H9 (cell line): ENCODE data around the gene CARS1. TPM values are rescaled to one million over a fixed set of nuclear protein-coding genes. Genes with fewer than 3 reads are reported as not detected.

Experiments
- DNase-seq: peaks from one replicate; pipeline ENCODE4 v3.0.0-alpha.2; 2017
- H2AFZ ChIP-seq: one replicate; pipeline ENCODE4 v1.6.1; 2013; ENCODE audit warnings: mild to moderate bottlenecking, low read length, control low read depth, moderate library complexity
- H2AK5ac ChIP-seq: 2 replicates; pipeline ENCODE4 v1.6.1; 2013; ENCODE audit warnings: low read length, control low read depth, mixed read lengths; ENCODE audit not compliant: insufficient read length
- H2BK120ac ChIP-seq: one replicate; pipeline ENCODE4 v1.6.1; 2013; ENCODE audit warnings: low read depth, mild to moderate bottlenecking, low read length, control low read depth, inconsistent platforms; ENCODE audit not compliant: poor library complexity, severe bottlenecking
- H2BK12ac ChIP-seq: 2 replicates; pipeline ENCODE4 v1.6.1; 2013; ENCODE audit warnings: low read length, control low read depth, mixed read lengths, low read depth; ENCODE audit not compliant: insufficient read length
- H2BK15ac ChIP-seq: 2 replicates; pipeline ENCODE4 v1.6.1; 2013; ENCODE audit warnings: low read depth, low read length, control low read depth
- H2BK20ac ChIP-seq: one replicate; pipeline ENCODE4 v1.6.1; 2013; ENCODE audit warnings: low read depth, mild to moderate bottlenecking, low read length, control low read depth, inconsistent platforms; ENCODE audit not compliant: poor library complexity, severe bottlenecking
- H2BK5ac ChIP-seq: 2 replicates; pipeline ENCODE4 v1.6.1; 2013; ENCODE audit warnings: low read length, control low read depth, mixed read lengths; ENCODE audit not compliant: insufficient read length
- H3K14ac ChIP-seq: 2 replicates; pipeline ENCODE4 v1.6.1; 2013; ENCODE audit warnings: low read length, control low read depth; ENCODE audit not compliant: insufficient read depth
- H3K18ac ChIP-seq: 2 replicates; pipeline ENCODE4 v1.6.1; 2013; ENCODE audit warnings: low read depth, mild to moderate bottlenecking, mixed read lengths, low read length, control low read depth; ENCODE audit not compliant: insufficient read length
- H3K23ac ChIP-seq: 2 replicates; pipeline ENCODE4 v1.6.1; 2013; ENCODE audit warnings: low read length, control low read depth, mixed read lengths, low read depth; ENCODE audit not compliant: insufficient read length
- H3K23me2 ChIP-seq: 2 replicates; pipeline ENCODE4 v1.6.1; 2013; ENCODE audit warnings: low read depth, mild to moderate bottlenecking, mixed read lengths, low read length, control low read depth; ENCODE audit not compliant: insufficient read length, poor library complexity, severe bottlenecking
- H3K27ac ChIP-seq: 2 replicates; pipeline ENCODE4 v1.5.1; 2013; ENCODE audit warnings: low read length, control low read depth, mixed read lengths, low read depth; ENCODE audit not compliant: insufficient read length
- H3K27me3 ChIP-seq: 2 replicates; pipeline ENCODE4 v1.6.1; 2013; ENCODE audit warnings: low read length, control low read depth, inconsistent platforms; ENCODE audit not compliant: insufficient read depth
- H3K4ac ChIP-seq: 2 replicates; pipeline ENCODE4 v1.6.1; 2013; ENCODE audit warnings: low read depth, mild to moderate bottlenecking, control low read depth, inconsistent platforms, low read length, moderate library complexity
- H3K4me1 ChIP-seq: 2 replicates; pipeline ENCODE4 v1.6.1; 2013; ENCODE audit warnings: low read length, control low read depth, inconsistent platforms; ENCODE audit not compliant: insufficient read depth
- H3K4me2 ChIP-seq: 2 replicates; pipeline ENCODE4 v1.6.1; 2013; ENCODE audit warnings: low read length, control low read depth, mixed read lengths; ENCODE audit not compliant: insufficient read length, insufficient read depth
- H3K56ac ChIP-seq: 2 replicates; pipeline ENCODE4 v1.6.1; 2013; ENCODE audit warnings: low read depth, mild to moderate bottlenecking, mixed read lengths, low read length, control low read depth; ENCODE audit not compliant: insufficient read length
- H3K79me1 ChIP-seq: 2 replicates; pipeline ENCODE4 v1.6.1; 2013; ENCODE audit warnings: low read depth, mild to moderate bottlenecking, moderate library complexity, low read length, control low read depth, inconsistent platforms; ENCODE audit not compliant: insufficient read depth, poor library complexity, severe bottlenecking
- H3K79me2 ChIP-seq: 2 replicates; pipeline ENCODE4 v1.6.1; 2013; ENCODE audit warnings: low read length, control low read depth, inconsistent platforms; ENCODE audit not compliant: insufficient read depth
- H3K9ac ChIP-seq: 2 replicates; pipeline ENCODE4 v1.6.1; 2013; ENCODE audit warnings: low read length, control low read depth, mixed read lengths; ENCODE audit not compliant: insufficient read length; ENCODE audit errors: extremely low read depth
- H3K9me3 ChIP-seq: one replicate; pipeline ENCODE4 v1.6.1; 2013; ENCODE audit warnings: low read depth, low read length, inconsistent platforms; ENCODE audit not compliant: control insufficient read depth
- H3T11ph ChIP-seq: one replicate; pipeline ENCODE4 v1.6.1; 2013; ENCODE audit warnings: mild to moderate bottlenecking, low read length, control low read depth, inconsistent platforms
- H4K20me1 ChIP-seq: one replicate; pipeline ENCODE4 v1.6.1; 2013; ENCODE audit not compliant: control insufficient read depth, insufficient read length, insufficient read depth
- H4K5ac ChIP-seq: 2 replicates; pipeline ENCODE4 v1.6.1; 2013; ENCODE audit warnings: low read depth, mild to moderate bottlenecking, mixed read lengths, low read length, control low read depth; ENCODE audit not compliant: insufficient read length
- H4K8ac ChIP-seq: replicated peaks from 2 replicates; pipeline ENCODE4 v1.6.1; 2013; ENCODE audit warnings: low read length, control low read depth, mixed read lengths, low read depth; ENCODE audit not compliant: insufficient read length
- H4K91ac ChIP-seq: 2 replicates; pipeline ENCODE4 v1.6.1; 2013; ENCODE audit warnings: low read depth, mild to moderate bottlenecking, moderate library complexity, mixed read lengths, low read length, control low read depth; ENCODE audit not compliant: insufficient read length
- H3K27ac Mint-ChIP-seq, 3 experiments: 2 replicates in 2 of 3; 3 replicates in 1 of 3; pipeline ENCODE4 v1.8.0; 2020 to 2021; ENCODE audit warnings: mixed read lengths in 3 of 3, mild to moderate bottlenecking in 1 of 3, moderate library complexity in 1 of 3
- H3K27me3 Mint-ChIP-seq: 2 replicates; pipeline ENCODE4 v1.8.0; 2021; ENCODE audit warnings: low read depth, mild to moderate bottlenecking, moderate library complexity, mixed read lengths
- H3K36me3 Mint-ChIP-seq, 3 experiments: 2 replicates in 2 of 3; 3 replicates in 1 of 3; pipeline ENCODE4 v1.8.0; 2020 to 2021; ENCODE audit warnings: low read depth in 3 of 3, mixed read lengths in 3 of 3; ENCODE audit not compliant: insufficient read depth in 1 of 3
- H3K4me1 Mint-ChIP-seq, 2 experiments: 2 replicates each; pipeline ENCODE4 v1.8.0; 2020; ENCODE audit warnings: mixed read lengths in 2 of 2
- H3K4me3 Mint-ChIP-seq, 2 experiments: 2 replicates in 1 of 2; 3 replicates in 1 of 2; pipeline ENCODE4 v1.8.0; 2020 to 2021; ENCODE audit warnings: mild to moderate bottlenecking in 2 of 2, mixed read lengths in 2 of 2, moderate library complexity in 1 of 2
- H3K9me3 Mint-ChIP-seq, 2 experiments: 2 replicates in 1 of 2; 3 replicates in 1 of 2; pipeline ENCODE4 v1.8.0; 2020; ENCODE audit warnings: mild to moderate bottlenecking in 2 of 2, mixed read lengths in 2 of 2, moderate library complexity in 1 of 2
- WGBS: extraction: QIAGEN DNeasy Blood & Tissue Kit; methylation state at CpG from one replicate; pipeline ENCODE4 v1.1.7; 2013; ENCODE audit warnings: missing lambda C conversion rate, low lambda C conversion rate, mixed read lengths; ENCODE audit not compliant: insufficient read length; ENCODE audit errors: extremely low coverage; 5-methylcytosine and 5-hydroxymethylcytosine counted together
- total RNA-seq: library from RNA; stranded (reverse); gene quantifications from 2 replicates; pipeline ENCODE4 v1.2.1, GENCODE V29; 2021
- TF ChIP-seq, protein P1 (sequence below): fragments of 200-600 bp; sonication (generic); conservative IDR thresholded peaks from 3 replicates; pipeline ENCODE4 v1.8.0; 2021; ENCODE audit warnings: antibody characterized with exemption, mild to moderate bottlenecking

Gene CARS1
- total RNA-seq, 1 experiment from 2014 or later = 92.3 TPM

DNA sequence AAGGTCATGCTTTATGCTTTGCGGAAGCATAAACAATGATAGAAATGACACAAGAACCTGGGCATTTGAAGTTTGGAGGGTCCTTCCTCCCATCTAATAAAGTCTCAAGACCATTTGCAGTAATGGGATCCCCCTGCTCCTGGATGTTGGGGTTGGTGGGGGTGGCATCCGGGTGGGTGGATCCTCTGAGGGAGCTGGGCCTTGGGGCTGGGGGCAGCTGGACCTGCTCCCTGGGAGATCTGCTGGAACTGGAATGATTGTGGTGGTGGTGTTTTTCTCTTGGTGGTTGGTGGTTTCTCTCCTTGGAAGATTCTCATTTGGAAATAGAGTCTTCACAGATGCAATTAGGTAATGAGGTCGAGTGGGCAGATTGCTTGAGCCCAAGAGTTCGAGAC is 62.9 kb downstream of the CARS1 start:
- Histone ChIP-seq H4K8ac (no peak overlapping the region), H3K4me2 (no peak overlapping the region), H3K79me1 (no peaks in the 10 kb centered on the region), H4K5ac (no peak overlapping the region), H2BK120ac (no peak overlapping the region), H3K18ac (no peak overlapping the region), H3K23ac (no peak overlapping the region), H2BK5ac (no peak overlapping the region), H3K27ac (no peak overlapping the region), H4K20me1 (peaks cover 2% of the 10 kb centered on the region), H3K4ac (no peak overlapping the region), H3K27me3 (no peaks in the 10 kb centered on the region), H3T11ph (no peak overlapping the region), H3K56ac (no peak overlapping the region), H4K91ac (no peak overlapping the region), H2BK15ac (no peak overlapping the region), H3K4me1 (peaks cover under 1% of the 10 kb centered on the region; the same call in 1 of the 2 replicates), H3K79me2 (peaks cover 19% of the 10 kb centered on the region; the same call in 1 of the 2 replicates), H2BK12ac (no peak overlapping the region), H2BK20ac (no peak overlapping the region), H2AFZ (no peak overlapping the region), H3K23me2 (peaks cover 18% of the 10 kb centered on the region), H3K9me3 (no peaks in the 10 kb centered on the region), H3K14ac (no peak overlapping the region), H2AK5ac (no peak overlapping the region), H3K9ac (no peak overlapping the region)
- Mint-ChIP-seq H3K4me1 (peaks cover 14 to 19% of the 10 kb centered on the region in 2 experiments), H3K27ac (no peak overlapping the region; a peak in 1 of 7 replicates), H3K36me3 (peaks cover 0 to 2% (median 1%) of the 10 kb centered on the region in 3 experiments; a peak in 2 of 7 replicates), H3K9me3 (no peaks in the 10 kb centered on the region; a peak in 1 of 5 replicates), H3K27me3 (no peaks in the 10 kb centered on the region), H3K4me3 (peak overlapping the region in 1 of 2 experiments; percentile 52; a peak in 2 of 5 replicates)
- TF ChIP-seq, protein P1, sequence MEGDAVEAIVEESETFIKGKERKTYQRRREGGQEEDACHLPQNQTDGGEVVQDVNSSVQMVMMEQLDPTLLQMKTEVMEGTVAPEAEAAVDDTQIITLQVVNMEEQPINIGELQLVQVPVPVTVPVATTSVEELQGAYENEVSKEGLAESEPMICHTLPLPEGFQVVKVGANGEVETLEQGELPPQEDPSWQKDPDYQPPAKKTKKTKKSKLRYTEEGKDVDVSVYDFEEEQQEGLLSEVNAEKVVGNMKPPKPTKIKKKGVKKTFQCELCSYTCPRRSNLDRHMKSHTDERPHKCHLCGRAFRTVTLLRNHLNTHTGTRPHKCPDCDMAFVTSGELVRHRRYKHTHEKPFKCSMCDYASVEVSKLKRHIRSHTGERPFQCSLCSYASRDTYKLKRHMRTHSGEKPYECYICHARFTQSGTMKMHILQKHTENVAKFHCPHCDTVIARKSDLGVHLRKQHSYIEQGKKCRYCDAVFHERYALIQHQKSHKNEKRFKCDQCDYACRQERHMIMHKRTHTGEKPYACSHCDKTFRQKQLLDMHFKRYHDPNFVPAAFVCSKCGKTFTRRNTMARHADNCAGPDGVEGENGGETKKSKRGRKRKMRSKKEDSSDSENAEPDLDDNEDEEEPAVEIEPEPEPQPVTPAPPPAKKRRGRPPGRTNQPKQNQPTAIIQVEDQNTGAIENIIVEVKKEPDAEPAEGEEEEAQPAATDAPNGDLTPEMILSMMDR = no peak
- DNase-seq = no peak
- no CpG with 5 or more reads among the region's 4 CpGs for WGBS
